GM18505 (cell line): Measurements from ENCODE around the gene BCAS1.
"Not testable (repeated sequence)": the region's sequence is repeated elsewhere in the genome, so short reads cannot be mapped to it uniquely, and the experiment has no call there.

Experiments used
- ATAC-seq: cut with Tn5 transposase; IDR thresholded peaks from one replicate; pipeline ENCODE4 v1.9.1; 2021; ENCODE audit not compliant: unreplicated experiment
- POLR2A ChIP-seq: IDR thresholded peaks from 4 replicates; pipeline ENCODE4 v1.6.1; 2011; ENCODE audit warnings: borderline replicate concordance; ENCODE audit not compliant: insufficient read depth, insufficient read length; ENCODE audit errors: extremely low read depth

Gene BCAS1

DNA sequence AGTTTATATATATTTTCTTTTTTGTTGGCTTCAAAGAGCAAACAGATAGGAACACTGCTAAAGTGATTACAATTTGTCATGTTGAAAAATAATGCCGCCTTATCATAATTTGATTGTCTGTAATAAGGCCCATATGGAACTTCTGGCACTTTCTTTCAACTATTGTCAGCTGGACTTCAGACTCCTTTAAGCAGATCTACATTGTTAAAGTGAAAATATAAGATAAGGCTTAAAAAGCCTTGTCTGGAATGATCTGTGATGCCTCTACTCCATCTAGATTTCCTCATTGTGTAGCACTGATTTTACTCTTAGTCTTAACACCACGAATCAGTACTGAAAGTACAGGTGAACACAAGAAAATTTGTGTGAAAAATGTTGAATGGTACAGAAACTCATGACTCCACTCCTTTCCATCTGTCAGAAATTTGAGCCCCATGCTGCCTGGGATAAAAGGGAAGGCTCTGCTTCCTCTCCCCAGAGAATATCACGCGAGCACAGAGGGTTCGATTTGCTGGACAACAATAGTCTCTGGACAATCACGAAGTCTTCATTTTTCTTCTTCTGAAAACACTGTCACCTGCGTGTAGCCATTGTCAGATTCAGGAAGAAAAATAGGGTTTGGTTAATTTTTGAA is 56.0 kb downstream of the BCAS1 start:
- ATAC-seq: no peak
- no peak for TF ChIP-seq POLR2A

GRCh38 chr20:54013471-54013870 is 56.9 kb downstream of the BCAS1 start:
- no peak for ATAC-seq
- TF ChIP-seq POLR2A: no peak

- ATAC-seq: no peak
- no peak for TF ChIP-seq POLR2A
Measured at GRCh38 chr20:54011346-54011745, 59.0 kb downstream of the BCAS1 start.

DNA sequence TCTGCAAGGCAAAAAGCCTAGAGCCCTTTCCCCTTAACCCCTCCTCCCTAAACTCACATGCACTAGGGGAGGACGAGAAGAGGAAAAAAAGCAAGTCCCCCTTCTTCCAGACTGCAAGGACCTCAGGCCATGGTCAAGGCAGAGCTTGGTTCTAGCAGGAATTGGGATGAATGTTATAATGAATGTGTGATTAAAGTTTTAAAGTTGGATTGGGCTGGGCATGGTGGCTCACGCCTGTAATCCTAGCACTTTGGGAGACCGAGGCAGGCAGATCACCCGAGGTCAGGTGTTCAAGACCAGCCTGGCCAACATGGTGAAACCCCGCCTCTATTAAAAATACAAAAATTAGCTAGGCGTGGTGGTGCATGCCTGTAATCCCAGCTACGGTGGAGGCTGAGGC is 64.2 kb downstream of the BCAS1 start:
- not testable (repeated sequence) for ATAC-seq

GRCh38 chr20:54005524-54005923 is 64.9 kb downstream of the BCAS1 start:
- TF ChIP-seq POLR2A: no peak
- no peak for ATAC-seq

GRCh38 chr20:54004445-54004844 is 65.9 kb downstream of the BCAS1 start:
- ATAC-seq: peak; percentile 97
- no peak for TF ChIP-seq POLR2A

DNA sequence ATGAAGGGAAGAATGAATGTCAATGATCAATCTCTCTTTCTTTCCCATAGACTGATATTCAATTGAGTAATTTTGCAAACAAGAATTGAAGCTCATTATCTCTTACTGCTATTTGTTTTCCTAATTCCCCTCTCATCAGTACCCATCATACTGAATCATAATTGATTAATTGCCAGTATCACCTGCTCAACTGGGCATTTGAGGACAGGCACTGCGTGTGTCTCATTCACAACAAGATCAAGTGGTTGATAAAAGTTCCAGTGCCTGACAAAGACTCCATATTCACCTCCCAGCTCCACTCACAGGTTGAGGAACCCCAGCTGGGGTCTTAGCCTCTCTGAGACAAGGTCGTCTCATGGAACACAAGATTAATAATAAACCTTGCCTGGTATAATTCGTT is 67.7 kb downstream of the BCAS1 start:
- ATAC-seq: no peak
- no peak for TF ChIP-seq POLR2A

DNA sequence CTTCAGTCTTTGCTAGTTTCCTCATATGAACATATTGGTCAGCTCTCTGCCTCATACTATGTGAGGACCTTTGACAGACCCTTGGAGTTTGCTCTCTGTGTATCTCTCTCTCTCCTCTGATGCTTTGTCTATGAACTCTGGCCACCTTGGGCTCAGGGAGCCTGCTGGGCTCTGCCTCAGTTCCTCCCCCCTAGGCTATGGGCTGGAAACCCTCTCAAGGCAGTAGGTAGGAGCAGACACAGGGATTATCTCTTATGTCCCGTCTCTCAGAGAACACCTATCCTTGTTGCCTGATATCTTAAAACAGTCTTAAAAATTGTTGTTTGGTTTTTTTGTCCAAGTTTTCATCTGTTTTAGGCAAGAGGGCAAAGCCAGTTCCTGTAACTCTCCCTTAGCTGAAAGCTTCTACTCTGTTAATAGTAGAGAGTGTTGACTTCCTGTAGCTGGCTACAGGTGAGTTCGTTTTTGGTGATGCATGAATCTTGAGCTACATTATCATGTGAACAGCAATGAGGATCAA is 68.3 kb downstream of the BCAS1 start:
- ATAC-seq: no peak
- no peak for TF ChIP-seq POLR2A

DNA sequence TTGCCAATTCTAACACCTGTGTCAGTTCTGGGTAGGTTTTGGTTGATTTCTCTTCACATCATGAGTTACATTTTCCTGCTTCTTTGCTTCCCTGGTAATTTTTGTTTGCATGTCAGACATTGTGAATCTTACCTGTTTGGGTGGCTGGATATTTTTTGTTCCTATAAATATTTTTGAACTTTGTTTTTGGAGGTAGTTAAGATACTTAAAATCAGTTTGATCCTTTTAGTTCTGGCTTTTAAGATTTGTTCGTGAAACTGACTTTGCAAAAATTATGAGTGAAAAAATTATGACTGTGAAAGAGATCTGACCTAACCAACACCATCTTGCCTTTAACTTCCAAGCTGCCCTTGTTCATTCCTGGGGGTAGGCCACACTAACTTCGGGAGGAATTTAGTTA is 69.5 kb downstream of the BCAS1 start:
- TF ChIP-seq POLR2A: no peak
- no peak for ATAC-seq

DNA sequence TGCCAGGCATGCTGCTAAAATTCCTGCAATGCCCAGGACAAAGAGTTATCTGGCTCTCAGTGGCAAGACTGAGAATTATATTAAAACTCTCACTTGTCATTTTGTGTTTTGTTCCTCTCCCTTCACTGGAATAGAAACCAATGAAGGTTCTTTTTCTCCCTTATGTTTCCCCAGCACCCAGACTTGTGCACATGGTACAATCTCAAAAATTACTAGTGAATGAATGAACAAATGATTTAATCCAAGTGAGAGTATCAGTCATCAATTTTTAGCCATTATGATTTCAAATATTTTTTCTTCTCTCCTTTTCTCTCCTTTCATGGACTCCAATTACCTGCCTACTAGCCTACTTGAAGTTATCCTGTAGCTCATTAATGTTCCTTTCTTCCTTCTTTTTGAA is 70.1 kb downstream of the BCAS1 start:
- no peak for ATAC-seq
- TF ChIP-seq POLR2A: no peak

DNA sequence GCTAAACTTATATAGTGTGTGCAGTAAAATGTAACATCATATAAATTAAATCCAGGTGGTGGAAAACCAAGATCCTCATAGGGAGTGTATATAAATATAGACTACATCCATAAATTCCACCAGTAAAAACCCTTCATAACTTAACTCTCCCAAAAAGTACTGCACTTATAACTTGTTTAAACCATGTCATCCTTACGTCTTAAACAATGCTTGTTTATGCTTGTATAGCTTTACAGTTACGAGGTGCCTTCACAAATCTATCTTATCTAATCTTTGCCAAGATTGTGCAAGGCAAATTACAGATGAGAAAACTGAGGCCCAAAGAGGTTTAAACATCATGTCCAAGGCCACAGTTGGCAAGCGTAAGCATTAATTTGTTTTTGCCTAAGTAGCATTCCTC is 71.3 kb downstream of the BCAS1 start:
- TF ChIP-seq POLR2A: no peak
- no peak for ATAC-seq

DNA sequence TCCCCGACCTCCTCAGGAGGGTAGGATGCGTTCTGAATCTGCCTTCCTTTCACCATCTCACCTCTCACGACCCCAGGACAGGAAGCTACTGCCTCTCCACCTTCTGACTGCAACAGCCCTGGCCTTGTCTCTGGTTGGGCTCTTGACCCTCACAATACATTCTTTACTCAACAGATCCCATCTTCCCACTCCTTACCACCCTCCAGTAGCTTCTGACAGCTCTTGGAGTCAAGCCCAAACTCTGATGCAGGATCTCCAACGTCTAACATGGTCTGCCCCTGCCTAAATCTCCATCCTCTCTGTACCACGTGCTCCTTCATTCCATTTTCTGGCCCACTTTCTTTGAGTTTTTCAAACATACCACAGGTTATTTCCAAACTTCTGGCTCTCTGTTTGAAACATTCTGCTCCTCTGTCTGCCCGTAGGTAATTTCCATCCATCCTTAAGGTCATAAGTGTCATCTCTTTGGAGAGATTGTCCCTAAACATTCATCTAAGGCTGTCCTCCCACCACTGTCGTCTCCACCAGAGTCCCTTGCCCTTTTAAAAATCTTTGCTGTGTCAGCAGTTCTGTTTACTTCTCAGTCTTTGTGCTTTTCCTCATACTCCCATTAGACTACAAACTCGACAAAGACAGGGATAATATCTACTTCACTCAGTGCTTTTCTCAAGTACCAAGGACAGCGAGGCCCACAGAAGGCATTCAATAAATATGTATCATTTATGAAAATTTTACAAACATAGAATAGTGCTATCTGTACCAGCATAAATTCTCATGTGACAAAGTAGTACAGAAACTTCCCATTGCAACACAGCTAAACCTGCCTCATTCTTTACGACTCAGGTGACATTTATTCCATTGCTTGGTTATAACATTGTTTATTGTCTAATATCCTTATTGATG is 73.6 kb downstream of the BCAS1 start:
- ATAC-seq: no peak
- no peak for TF ChIP-seq POLR2A

DNA sequence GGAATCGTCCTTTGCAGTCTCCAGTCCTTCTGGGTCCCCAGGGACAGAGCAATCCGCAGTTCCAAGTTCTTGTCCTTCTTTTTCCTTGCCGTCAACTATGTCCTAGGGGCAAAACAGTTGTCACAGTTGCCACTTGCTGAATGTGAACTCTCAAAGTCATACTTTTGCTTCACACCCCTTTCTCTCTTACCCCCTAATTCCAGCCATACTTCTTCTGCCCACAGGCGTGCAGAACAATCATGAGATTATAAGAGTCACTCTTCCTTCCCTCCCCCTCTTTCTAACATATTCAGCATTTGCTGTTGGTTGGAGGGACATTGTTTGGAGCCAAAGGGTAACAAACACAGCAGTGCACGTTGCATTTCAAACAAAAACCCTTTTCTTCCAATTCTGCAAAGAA is 74.4 kb downstream of the BCAS1 start:
- TF ChIP-seq POLR2A: no peak
- ATAC-seq: no peak

DNA sequence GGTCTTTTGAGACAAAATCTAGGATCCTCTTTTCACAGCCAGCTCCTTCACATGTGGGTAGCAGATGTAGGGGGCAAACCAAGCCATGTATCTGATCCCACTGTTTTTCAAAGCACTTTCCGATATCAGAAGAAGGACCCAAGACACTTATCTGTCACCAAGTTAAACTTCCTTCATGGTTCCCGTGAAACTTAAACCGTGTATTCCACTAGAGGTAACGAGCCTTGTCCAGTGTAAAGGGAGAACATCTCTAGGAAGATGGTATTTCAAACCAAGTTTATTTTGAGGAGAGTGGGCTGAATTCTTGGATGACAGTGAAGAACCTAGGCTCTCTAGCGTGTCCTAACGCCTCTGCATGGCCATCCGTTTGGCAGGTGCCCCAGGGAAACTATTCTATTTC is 76.3 kb downstream of the BCAS1 start:
- no peak for TF ChIP-seq POLR2A

More for the DNA sequence above, 76.3 kb downstream of the BCAS1 start:
- no peak for ATAC-seq
